ENCODE data around the gene SLC15A1. TPM values are rescaled to one million over a fixed set of nuclear protein-coding genes. Genes with fewer than 3 reads are reported as not detected.
"Not testable (repeated sequence)": the region's sequence is repeated elsewhere in the genome, so short reads cannot be mapped to it uniquely, and the experiment has no call there.

Gene SLC15A1
- polyA plus RNA-seq, 1 donor (not counting 4 experiments of a cell fraction or from before 2014, with no cell fraction given): 0.10 TPM

GRCh38 chr13:98641075-98641474 lies 111.4 kb downstream of the SLC15A1 start:
- Histone ChIP-seq H2AFZ (ENCODE audit: control insufficient read depth, low read length) (no peak overlapping the region), H3K9ac (ENCODE audit: control insufficient read depth, extremely low read depth, insufficient read depth, low read length) (no peak overlapping the region), H3K9me1 (ENCODE audit: control insufficient read depth, extremely low read depth, insufficient read depth, low read length) (no peaks in the 10 kb centered on the region), H3K4me1 (ENCODE audit: control insufficient read depth, extremely low read depth, insufficient read depth, low read length) (no peaks in the 10 kb centered on the region), H3K36me3 (ENCODE audit: control insufficient read depth in 2 of 2, extremely low read depth in 1 of 2, insufficient read depth in 2 of 2, low read length in 2 of 2) (no peaks in the 10 kb centered on the region), H3K9me3 (ENCODE audit: control insufficient read depth, low read depth, low read length) (no peaks in the 10 kb centered on the region), H4K20me1 (ENCODE audit: control insufficient read depth, extremely low read depth, insufficient read depth, low read length) (no peaks in the 10 kb centered on the region), H3K27ac (ENCODE audit: control insufficient read depth, insufficient read depth, low read length) (no peak overlapping the region), H3K27me3 (ENCODE audit: control insufficient read depth, extremely low read depth, insufficient read depth, low read length) (no peaks in the 10 kb centered on the region), H3K4me2 (ENCODE audit: control insufficient read depth, extremely low read depth, insufficient read depth, low read depth, low read length) (no peak overlapping the region), H3K4me3 (ENCODE audit: control insufficient read depth in 2 of 3, extremely low read depth in 1 of 3, insufficient read depth in 2 of 3, low read depth in 1 of 3, low read length in 3 of 3) (no peak overlapping the region), H3K79me2 (ENCODE audit: control insufficient read depth, insufficient read depth, low read length) (no peaks in the 10 kb centered on the region)
- dilution Hi-C loops (cut with MboI; ENCODE audit: extremely low pct_ligation_motif_present, low sequenced_read_pairs): no loop called here
- DNase-seq (ENCODE audit: low read depth, low spot score) (no peak), FAIRE-seq (no peak)
- TF ChIP-seq EZH2 (IDR thresholded peaks at IDR 0.05; ENCODE audit: low read length): no peak
- TF ChIP-seq, protein P1, sequence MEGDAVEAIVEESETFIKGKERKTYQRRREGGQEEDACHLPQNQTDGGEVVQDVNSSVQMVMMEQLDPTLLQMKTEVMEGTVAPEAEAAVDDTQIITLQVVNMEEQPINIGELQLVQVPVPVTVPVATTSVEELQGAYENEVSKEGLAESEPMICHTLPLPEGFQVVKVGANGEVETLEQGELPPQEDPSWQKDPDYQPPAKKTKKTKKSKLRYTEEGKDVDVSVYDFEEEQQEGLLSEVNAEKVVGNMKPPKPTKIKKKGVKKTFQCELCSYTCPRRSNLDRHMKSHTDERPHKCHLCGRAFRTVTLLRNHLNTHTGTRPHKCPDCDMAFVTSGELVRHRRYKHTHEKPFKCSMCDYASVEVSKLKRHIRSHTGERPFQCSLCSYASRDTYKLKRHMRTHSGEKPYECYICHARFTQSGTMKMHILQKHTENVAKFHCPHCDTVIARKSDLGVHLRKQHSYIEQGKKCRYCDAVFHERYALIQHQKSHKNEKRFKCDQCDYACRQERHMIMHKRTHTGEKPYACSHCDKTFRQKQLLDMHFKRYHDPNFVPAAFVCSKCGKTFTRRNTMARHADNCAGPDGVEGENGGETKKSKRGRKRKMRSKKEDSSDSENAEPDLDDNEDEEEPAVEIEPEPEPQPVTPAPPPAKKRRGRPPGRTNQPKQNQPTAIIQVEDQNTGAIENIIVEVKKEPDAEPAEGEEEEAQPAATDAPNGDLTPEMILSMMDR (optimal IDR thresholded peaks at IDR 0.05 in 1 of 3, IDR thresholded peaks at IDR 0.05 in 1 of 3, conservative IDR thresholded peaks at IDR 0.05 in 1 of 3; ENCODE audit: extremely low read depth in 1 of 3, insufficient read depth in 2 of 3, low read length in 3 of 3): no peak

DNA sequence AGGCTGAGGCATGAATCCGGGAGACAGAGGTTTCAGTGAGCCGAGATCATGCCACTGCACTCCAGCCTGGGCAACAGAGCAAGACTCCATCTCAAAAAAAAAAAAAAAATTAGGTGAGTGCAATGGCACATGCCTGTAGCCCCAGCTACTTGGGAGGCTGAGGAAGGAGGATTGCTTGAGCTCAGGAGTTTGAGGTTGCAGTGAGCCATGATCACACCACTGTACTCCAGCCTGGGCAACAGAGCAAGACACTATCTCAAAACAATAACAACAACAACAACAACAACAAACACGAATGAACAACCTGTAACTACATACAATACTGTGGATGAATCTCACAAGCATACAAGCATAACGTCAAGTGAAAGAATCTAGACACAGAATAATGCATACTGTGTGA lies 112.7 kb downstream of the SLC15A1 start:
- H3K27ac ChIP-seq (ENCODE audit: control insufficient read depth, insufficient read depth, low read length); H3K4me3 ChIP-seq (ENCODE audit: control insufficient read depth in 2 of 3, extremely low read depth in 1 of 3, insufficient read depth in 2 of 3, low read depth in 1 of 3, low read length in 3 of 3); H3K9me1 ChIP-seq (ENCODE audit: control insufficient read depth, extremely low read depth, insufficient read depth, low read length); H2AFZ ChIP-seq (ENCODE audit: control insufficient read depth, low read length); H3K79me2 ChIP-seq (ENCODE audit: control insufficient read depth, insufficient read depth, low read length); H3K27me3 ChIP-seq (ENCODE audit: control insufficient read depth, extremely low read depth, insufficient read depth, low read length); H4K20me1 ChIP-seq (ENCODE audit: control insufficient read depth, extremely low read depth, insufficient read depth, low read length); FAIRE-seq; H3K36me3 ChIP-seq (ENCODE audit: control insufficient read depth in 2 of 2, extremely low read depth in 1 of 2, insufficient read depth in 2 of 2, low read length in 2 of 2); H3K9ac ChIP-seq (ENCODE audit: control insufficient read depth, extremely low read depth, insufficient read depth, low read length); H3K9me3 ChIP-seq (ENCODE audit: control insufficient read depth, low read depth, low read length); H3K4me1 ChIP-seq (ENCODE audit: control insufficient read depth, extremely low read depth, insufficient read depth, low read length); H3K4me2 ChIP-seq (ENCODE audit: control insufficient read depth, extremely low read depth, insufficient read depth, low read depth, low read length); DNase-seq (ENCODE audit: low read depth, low spot score); dilution Hi-C loops (cut with MboI; ENCODE audit: extremely low pct_ligation_motif_present, low sequenced_read_pairs): not testable (repeated sequence)

DNA sequence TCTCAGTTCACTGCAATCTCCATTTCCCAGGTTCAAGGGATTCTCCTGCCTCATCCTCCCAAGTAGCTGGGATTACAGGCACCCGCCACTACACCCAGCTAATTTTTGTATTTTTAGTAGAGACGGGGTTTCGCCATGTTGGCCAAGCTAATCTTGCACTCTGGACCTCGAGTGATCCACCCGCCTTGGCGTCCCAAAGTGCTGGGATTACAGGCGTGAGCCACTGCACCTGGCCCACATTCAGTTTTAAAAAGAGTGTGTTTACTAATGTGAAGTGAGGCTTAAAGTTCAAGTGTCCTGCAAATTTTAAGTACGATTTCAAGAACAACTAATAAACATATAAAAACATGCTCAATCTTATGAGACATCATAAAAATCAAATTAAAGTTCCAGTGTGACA lies 114.1 kb downstream of the SLC15A1 start:
- DNase-seq (ENCODE audit: low read depth, low spot score); H4K20me1 ChIP-seq (ENCODE audit: control insufficient read depth, extremely low read depth, insufficient read depth, low read length); H3K36me3 ChIP-seq (ENCODE audit: control insufficient read depth in 2 of 2, extremely low read depth in 1 of 2, insufficient read depth in 2 of 2, low read length in 2 of 2); H3K4me1 ChIP-seq (ENCODE audit: control insufficient read depth, extremely low read depth, insufficient read depth, low read length); H3K9me3 ChIP-seq (ENCODE audit: control insufficient read depth, low read depth, low read length); FAIRE-seq; H3K79me2 ChIP-seq (ENCODE audit: control insufficient read depth, insufficient read depth, low read length); H3K9ac ChIP-seq (ENCODE audit: control insufficient read depth, extremely low read depth, insufficient read depth, low read length); dilution Hi-C loops (cut with MboI; ENCODE audit: extremely low pct_ligation_motif_present, low sequenced_read_pairs); H3K9me1 ChIP-seq (ENCODE audit: control insufficient read depth, extremely low read depth, insufficient read depth, low read length); H3K4me3 ChIP-seq (ENCODE audit: control insufficient read depth in 2 of 3, extremely low read depth in 1 of 3, insufficient read depth in 2 of 3, low read depth in 1 of 3, low read length in 3 of 3); H2AFZ ChIP-seq (ENCODE audit: control insufficient read depth, low read length); H3K4me2 ChIP-seq (ENCODE audit: control insufficient read depth, extremely low read depth, insufficient read depth, low read depth, low read length); H3K27ac ChIP-seq (ENCODE audit: control insufficient read depth, insufficient read depth, low read length); H3K27me3 ChIP-seq (ENCODE audit: control insufficient read depth, extremely low read depth, insufficient read depth, low read length): not testable (repeated sequence)

Small RNAs within 50 kb of the gene (small RNA-seq; reads per million reads assigned to genes)
- 0 reads per million in 3 experiments for gene RN7SL60P (ENCODE audit: insufficient read length in 3 of 3, low read depth in 3 of 3, low replicate concordance in 1 of 3)

Other genes with a start within 250 kb of the SLC15A1 start
- 39.4 to 119 TPM (median 81.6 TPM) in 3 replicates for gene STK24, start 175.6 kb downstream of the SLC15A1 start, polyA plus RNA-seq
- 66.2 to 128 TPM (median 110 TPM) in 3 replicates for gene DOCK9, start 225.4 kb upstream of the SLC15A1 start, polyA plus RNA-seq

Measured in keratinocyte (primary cell).